Cortex of kidney (tissue), 1 donor: ENCODE measurements around the gene LHFPL2.

Source experiments
- DNase-seq: peaks from one replicate; lab custom pipeline; 2025; lab: John Stamatoyannopoulos, UW

The LHFPL2 gene

GRCh38 chr5:78597068-78597973 lies 51.3 kb downstream of the LHFPL2 start:
- DNase-seq = no peak

GRCh38 chr5:78595458-78595921 lies 53.1 kb downstream of the LHFPL2 start:
- no peak for DNase-seq

- no peak for DNase-seq
Observed at GRCh38 chr5:78594610-78595457, 53.7 kb downstream of the LHFPL2 start.

- DNase-seq = no peak
Observed at GRCh38 chr5:78594021-78594420, 54.6 kb downstream of the LHFPL2 start.

GRCh38 chr5:78593465-78593864 lies 55.1 kb downstream of the LHFPL2 start:
- no peak for DNase-seq

- DNase-seq = no peak
Observed at GRCh38 chr5:78592735-78593386, 55.7 kb downstream of the LHFPL2 start.

GRCh38 chr5:78591972-78592700 lies 56.4 kb downstream of the LHFPL2 start:
- DNase-seq = no peak

GRCh38 chr5:78591138-78591612 lies 57.4 kb downstream of the LHFPL2 start:
- no peak for DNase-seq

GRCh38 chr5:78589923-78590322 lies 58.6 kb downstream of the LHFPL2 start:
- no peak for DNase-seq

GRCh38 chr5:78588507-78588906 lies 60.1 kb downstream of the LHFPL2 start:
- no peak for DNase-seq

- DNase-seq = no peak
Observed at GRCh38 chr5:78587775-78588291, 60.7 kb downstream of the LHFPL2 start.

- no peak for DNase-seq
Observed at GRCh38 chr5:78587081-78587774, 61.3 kb downstream of the LHFPL2 start.

GRCh38 chr5:78586251-78586650 lies 62.3 kb downstream of the LHFPL2 start:
- DNase-seq = no peak

GRCh38 chr5:78578015-78578414 lies 70.6 kb downstream of the LHFPL2 start:
- DNase-seq = no peak

- no peak for DNase-seq
Observed at GRCh38 chr5:78577071-78577807, 71.3 kb downstream of the LHFPL2 start.

GRCh38 chr5:78576376-78576775 lies 72.2 kb downstream of the LHFPL2 start:
- no peak for DNase-seq

- DNase-seq = no peak
Observed at GRCh38 chr5:78574731-78575161, 73.8 kb downstream of the LHFPL2 start.

- no peak for DNase-seq
Observed at GRCh38 chr5:78574131-78574673, 74.4 kb downstream of the LHFPL2 start.

- DNase-seq = no peak
Observed at GRCh38 chr5:78573318-78573717, 75.3 kb downstream of the LHFPL2 start.
